ENCODE results near the gene FLAD1. TPM values are rescaled to one million over a fixed set of nuclear protein-coding genes. Genes with fewer than 3 reads are reported as not detected.

The FLAD1 gene
- total and polyA plus RNA-seq, 2 of the 8 experiments (the other 6 are each of a cell fraction or from before 2014, with no cell fraction given), result 104 to 143 TPM

GRCh38 chr1:154960446-154961136 is 22.6 kb upstream of the FLAD1 start:
- peak overlapping the region in 3 of 4 experiments; percentile 12 to 96 (median 95); a peak in 5 of 7 replicates for H3K9ac ChIP-seq (replicated peaks in 1 of 4; ENCODE audit: extremely low read depth in 1 of 4, low read depth in 3 of 4, low read length in 3 of 4)
- H2AK5ac ChIP-seq (ENCODE audit: low read depth, low read length), result no peak overlapping the region
- H3K4ac ChIP-seq (replicated peaks; ENCODE audit: insufficient read length, low read depth, low read length), result no peak overlapping the region
- DNase-seq (ENCODE audit: low read depth in 1 of 2, low spot score in 2 of 2) (no peak), FAIRE-seq (no peak)
- peak overlapping the region; percentile 50 to 84 (median 54) for H3K4me3 ChIP-seq (ENCODE audit: extremely low read depth in 1 of 4, insufficient read depth in 2 of 4, low read depth in 3 of 4, low read length in 4 of 4)
- no peaks in the 10 kb centered on the region; a peak in 1 of 7 replicates for H3K27me3 ChIP-seq (replicated peaks in 1 of 4; ENCODE audit: control insufficient read depth in 3 of 4, extremely low read depth in 1 of 4, insufficient read depth in 3 of 4, low read length in 3 of 4)
- peaks cover 10 to 28% (median 23%) of the 10 kb centered on the region in 4 experiments; a peak in 7 of 8 replicates for H3K36me3 ChIP-seq (ENCODE audit: control insufficient read depth in 2 of 4, insufficient read depth in 4 of 4, low read length in 3 of 4)
- peaks cover 0 to 13% of the 10 kb centered on the region in 2 experiments; a peak in 3 of 4 replicates for H3K79me2 ChIP-seq (ENCODE audit: control insufficient read depth in 1 of 2, insufficient read depth in 2 of 2, low read length in 2 of 2)
- WGBS, 2 experiments (ENCODE audit: extremely low coverage in 1 of 2, insufficient coverage in 1 of 2, insufficient read length in 1 of 2, insufficient replicate concordance in 2 of 2, low coverage in 1 of 2, low lambda C conversion rate in 2 of 2, missing lambda C conversion rate in 1 of 2), result 74% methylated on average over 10 of the region's 10 CpGs; no CpG with 5 or more reads in 1 of the 2 experiments
- no peak overlapping the region for H3K14ac ChIP-seq (ENCODE audit: insufficient read length)
- H3K4me2 ChIP-seq (ENCODE audit: insufficient read depth in 1 of 2, low read depth in 2 of 2, low read length in 2 of 2), result peak overlapping the region; percentile 67 to 81
- POLR2A ChIA-PET (ENCODE audit: partially characterized antibody), result interaction anchor here (0.9 to 18.6 kb wide), 10 partner anchors 9 to 392 kb away, joined by 3 to 662 read pairs (median 4); partner anchors contain the start of genes CHRNB2, CKS1B, FLAD1 and LENEP
- no peak overlapping the region for H3K18ac ChIP-seq (ENCODE audit: extremely low read depth, low read length)
- H3K79me1 ChIP-seq (ENCODE audit: low read depth, low read length), result peaks cover 4% of the 10 kb centered on the region
- no peak overlapping the region for H4K8ac ChIP-seq (ENCODE audit: extremely low read depth, insufficient read depth, low read length)
- H2BK20ac ChIP-seq (ENCODE audit: low read length), result no peak overlapping the region
- no peaks in the 10 kb centered on the region for H3K9me3 ChIP-seq (ENCODE audit: insufficient read depth in 2 of 2, low read depth in 1 of 2, low read length in 1 of 2)
- H2BK15ac ChIP-seq (ENCODE audit: low read length), result no peak overlapping the region
- H3K27ac ChIP-seq (ENCODE audit: low read depth, low read length), result no peak overlapping the region
- H3K23me2 ChIP-seq (ENCODE audit: low read depth, low read length), result peaks cover 4% of the 10 kb centered on the region
- H2BK5ac ChIP-seq (ENCODE audit: low read depth, low read length), result no peak overlapping the region
- no peak overlapping the region for H4K5ac ChIP-seq (ENCODE audit: insufficient read length, low read depth, low read length)
- H4K91ac ChIP-seq (replicated peaks; ENCODE audit: insufficient read length, low read length), result no peak overlapping the region
- peaks cover 4 to 13% (median 6%) of the 10 kb centered on the region in 4 experiments for H3K4me1 ChIP-seq (replicated peaks in 1 of 4; ENCODE audit: control insufficient read depth in 3 of 4, insufficient read depth in 4 of 4, low read length in 3 of 4)
- no peak overlapping the region for H2BK12ac ChIP-seq (ENCODE audit: low read depth, low read length)
- CTCF ChIA-PET (ENCODE audit: partially characterized antibody), result interaction anchor here (0.6 to 8.2 kb wide), 8 partner anchors 10 to 775 kb away, joined by 3 to 113 read pairs (median 4); partner anchors contain the start of genes ADAM15, LENEP and SHC1
- H3K56ac ChIP-seq (replicated peaks; ENCODE audit: insufficient read length, low read depth, low read length), result no peak overlapping the region
- no peak overlapping the region for H3K23ac ChIP-seq (ENCODE audit: insufficient read length)
- H2AFZ ChIP-seq (ENCODE audit: low read length), result no peak overlapping the region
- peaks cover 1 to 8% of the 10 kb centered on the region in 2 experiments for H4K20me1 ChIP-seq (replicated peaks in 1 of 2; ENCODE audit: control insufficient read depth in 1 of 2, insufficient read depth in 2 of 2, low read length in 2 of 2)
- H2BK120ac ChIP-seq (replicated peaks; ENCODE audit: low read depth, low read length), result no peak overlapping the region
- TF ChIP-seq TAF1 (IDR thresholded peaks at IDR 0.05; ENCODE audit: low read depth, low read length) (no peak), MAFK (IDR thresholded peaks at IDR 0.05; ENCODE audit: low read depth, low read length) (no peak), HDAC6 (IDR thresholded peaks at IDR 0.05; ENCODE audit: low read depth, low read length) (no peak), BCL11A (IDR thresholded peaks at IDR 0.05; ENCODE audit: low read depth in 2 of 2, low read length in 2 of 2) (no peak), RBBP5 (IDR thresholded peaks at IDR 0.05; ENCODE audit: borderline replicate concordance, low read depth, low read length) (no peak), RNF2 (IDR thresholded peaks at IDR 0.05; ENCODE audit: borderline replicate concordance, low read depth, low read length, missing control alignments, poor library complexity, severe bottlenecking) (no peak), SIX5 (IDR thresholded peaks at IDR 0.05; ENCODE audit: low read depth, low read length) (no peak), POU5F1 (IDR thresholded peaks at IDR 0.05; ENCODE audit: low read depth, low read length) (no peak), SUZ12 (IDR thresholded peaks at IDR 0.05; ENCODE audit: low read length) (no peak)

Measured in H1 (cell line).